Uterus (tissue), 2 donors: ENCODE measurements around the gene ARHGAP8.

Source experiments
- POLR2A ChIP-seq, 2 donors: fragments of 450-650 bp; IDR thresholded peaks; one replicate each; pipeline ENCODE4 v1.6.1; 2016; ENCODE audit warnings: antibody characterized with exemption in 2 of 2, mild to moderate bottlenecking in 1 of 2, moderate library complexity in 1 of 2
- TF ChIP-seq, protein P1 (sequence below), 4 experiments: fragments of 200-600 bp in 2 of 4; fragments of 450-650 bp in 2 of 4; sonication (generic) in 2 of 4; IDR thresholded peaks; one replicate each; pipeline ENCODE4 v1.5.1; 2016 to 2019; ENCODE audit warnings: antibody characterized with exemption in 4 of 4, mild to moderate bottlenecking in 2 of 4, moderate library complexity in 1 of 4

DNA sequence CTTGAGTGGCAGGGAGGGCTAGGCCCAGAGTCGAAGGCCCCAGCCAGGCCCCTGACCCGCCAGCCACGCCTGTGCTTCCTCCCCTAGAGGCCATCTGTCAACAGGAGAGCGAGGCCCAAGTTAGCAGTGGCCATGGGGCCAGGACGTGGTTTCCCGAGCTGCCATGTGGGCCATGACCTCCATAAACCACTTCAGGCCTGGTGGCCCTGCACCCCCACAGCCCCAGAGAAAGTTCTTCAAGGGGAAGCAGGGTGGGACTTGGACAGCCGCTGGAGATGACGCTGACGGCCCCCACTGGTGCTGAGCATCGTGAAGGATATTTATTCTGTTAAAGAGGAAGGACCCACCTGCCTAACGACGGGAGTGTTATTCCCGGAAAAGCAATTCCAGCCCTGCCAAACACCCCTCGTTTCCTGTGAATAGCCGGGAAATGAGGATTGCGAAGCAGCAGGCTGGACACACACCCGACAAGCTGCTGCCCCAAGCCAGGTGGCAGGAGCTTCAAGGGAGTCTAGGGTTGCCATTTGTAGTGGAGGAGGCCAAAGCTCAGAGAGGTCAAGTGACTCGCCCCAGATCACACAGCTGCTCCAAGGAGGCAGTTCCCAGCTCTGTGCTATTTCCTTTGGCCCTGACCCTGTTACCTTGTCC is 37.5 kb upstream of the ARHGAP8 start:
- TF ChIP-seq, protein P1, sequence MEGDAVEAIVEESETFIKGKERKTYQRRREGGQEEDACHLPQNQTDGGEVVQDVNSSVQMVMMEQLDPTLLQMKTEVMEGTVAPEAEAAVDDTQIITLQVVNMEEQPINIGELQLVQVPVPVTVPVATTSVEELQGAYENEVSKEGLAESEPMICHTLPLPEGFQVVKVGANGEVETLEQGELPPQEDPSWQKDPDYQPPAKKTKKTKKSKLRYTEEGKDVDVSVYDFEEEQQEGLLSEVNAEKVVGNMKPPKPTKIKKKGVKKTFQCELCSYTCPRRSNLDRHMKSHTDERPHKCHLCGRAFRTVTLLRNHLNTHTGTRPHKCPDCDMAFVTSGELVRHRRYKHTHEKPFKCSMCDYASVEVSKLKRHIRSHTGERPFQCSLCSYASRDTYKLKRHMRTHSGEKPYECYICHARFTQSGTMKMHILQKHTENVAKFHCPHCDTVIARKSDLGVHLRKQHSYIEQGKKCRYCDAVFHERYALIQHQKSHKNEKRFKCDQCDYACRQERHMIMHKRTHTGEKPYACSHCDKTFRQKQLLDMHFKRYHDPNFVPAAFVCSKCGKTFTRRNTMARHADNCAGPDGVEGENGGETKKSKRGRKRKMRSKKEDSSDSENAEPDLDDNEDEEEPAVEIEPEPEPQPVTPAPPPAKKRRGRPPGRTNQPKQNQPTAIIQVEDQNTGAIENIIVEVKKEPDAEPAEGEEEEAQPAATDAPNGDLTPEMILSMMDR (IDR thresholded peaks at IDR 0.05): no peak
- TF ChIP-seq POLR2A (IDR thresholded peaks at IDR 0.05): no peak
